Activated CD8-positive, alpha-beta T cell treated with anti-CD3 and anti-CD28 coated beads for 36 hours (primary cell): ENCODE data around the gene SUGCT. TPM values are rescaled to one million over a fixed set of nuclear protein-coding genes. Genes with fewer than 3 reads are reported as not detected.
A peak's percentile ranks its signal among the peaks of the same experiment; 100 is the strongest.

Source experiments
- ATAC-seq: fragments of 200-7000 bp; cut with Tn5 transposase; one replicate; pipeline ENCODE4 v1.10.0; 2021; ENCODE audit warnings: mild to moderate bottlenecking, moderate library complexity
- CTCF ChIA-PET: fragments of 350-600 bp; sonication (Branson Sonifier 250); formaldehyde crosslinking; loops from one replicate; lab custom pipeline; 2021; ENCODE audit warnings: antibody characterized with exemption; lab: Charles Lee
- POLR2A ChIA-PET: fragments of 350-600 bp; sonication (Branson Sonifier 250); formaldehyde crosslinking; loops from one replicate; lab custom pipeline; 2021; ENCODE audit warnings: antibody characterized with exemption; lab: Charles Lee
- DNase-seq: peaks from one replicate; pipeline ENCODE4 v3.0.0-alpha.2; 2020
- H3K27ac Mint-ChIP-seq: one replicate; pipeline ENCODE4 v1.8.0; 2021; ENCODE audit warnings: mild to moderate bottlenecking, mixed read lengths
- H3K27me3 Mint-ChIP-seq: one replicate; pipeline ENCODE4 v1.8.0; 2021; ENCODE audit warnings: mixed read lengths
- H3K36me3 Mint-ChIP-seq: one replicate; pipeline ENCODE4 v1.8.0; 2021; ENCODE audit warnings: low read depth, mixed read lengths
- H3K4me1 Mint-ChIP-seq: one replicate; pipeline ENCODE4 v1.8.0; 2021; ENCODE audit warnings: low read depth, mixed read lengths
- H3K4me3 Mint-ChIP-seq: one replicate; pipeline ENCODE4 v1.8.0; 2021; ENCODE audit warnings: mild to moderate bottlenecking, moderate library complexity, mixed read lengths
- H3K9me3 Mint-ChIP-seq: one replicate; pipeline ENCODE4 v1.8.0; 2021; ENCODE audit warnings: mixed read lengths
- intact Hi-C: fragments of 100-400 bp; cut with micrococcal nuclease; formaldehyde crosslinking; loops from one replicate; pipeline ENCODE4 v1.10.0; 2022
- total RNA-seq, 2 experiments: library from RNA; stranded (reverse); gene quantifications; one replicate each; pipeline ENCODE4 v1.2.3, GENCODE V29; 2021
- TF ChIP-seq, protein P1 (sequence below): fragments of 200-600 bp; IDR thresholded peaks from one replicate; pipeline ENCODE4 v1.8.0; 2022; ENCODE audit warnings: antibody characterized with exemption, mild to moderate bottlenecking

SUGCT gene
- total RNA-seq, 2 experiments from 2014 or later, result 1.6 to 2.0 TPM

DNA sequence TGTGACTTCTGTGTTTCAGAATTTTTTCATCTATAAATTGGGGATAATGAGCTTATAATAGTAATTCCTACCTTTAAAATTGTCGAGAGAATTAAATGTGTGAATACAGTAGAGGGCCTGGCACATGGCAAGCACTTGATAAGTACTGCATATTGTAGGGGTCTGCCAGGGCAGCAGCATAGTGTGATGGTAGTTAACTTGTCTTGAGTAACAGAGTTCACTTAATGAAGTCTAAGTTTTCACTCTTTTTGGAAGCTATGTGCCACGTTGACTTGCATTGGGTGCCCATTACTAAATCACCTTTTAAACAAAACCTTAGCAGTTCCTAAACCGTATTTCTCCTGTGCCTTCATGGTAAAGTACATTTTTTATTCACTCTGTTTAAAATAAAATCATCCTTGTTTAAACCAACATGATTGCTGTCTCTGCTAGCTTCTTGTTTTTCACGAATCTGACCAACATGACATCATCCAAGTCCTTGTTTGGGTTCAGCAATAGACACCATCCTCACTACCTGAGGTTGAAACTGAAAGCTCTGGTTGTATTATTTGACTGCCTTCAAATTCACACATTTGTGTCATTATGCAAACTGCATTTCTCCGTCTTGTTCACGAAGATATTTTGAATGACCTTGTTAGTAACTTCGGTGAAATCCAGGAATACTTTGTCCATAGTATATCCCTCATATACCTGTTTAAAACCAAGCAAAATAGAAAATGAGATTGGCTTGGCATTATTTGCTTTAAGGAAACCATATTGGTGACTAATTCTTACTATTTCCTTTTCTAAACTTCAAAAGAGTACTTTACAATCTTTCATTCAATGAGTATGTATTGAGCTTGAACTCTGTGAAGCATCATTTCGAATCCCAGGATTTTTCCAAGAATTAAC is 340.2 kb downstream of the SUGCT start:
- Mint-ChIP-seq H3K9me3 (no peaks in the 10 kb centered on the region), H3K27ac (no peak overlapping the region), H3K4me1 (peaks cover 12% of the 10 kb centered on the region), H3K36me3 (no peaks in the 10 kb centered on the region), H3K4me3 (no peak overlapping the region), H3K27me3 (no peaks in the 10 kb centered on the region)
- peak; percentile 89 for ATAC-seq
- DNase-seq, result no peak
- CTCF ChIA-PET, result interaction anchor here (0.9 to 1.1 kb wide), 2 partner anchors 21 to 242 kb away, joined by 3 to 4 read pairs; no protein-coding TSS in a partner anchor
- intact Hi-C loops, result no loop called here
- POLR2A ChIA-PET, result no interaction called here
- TF ChIP-seq, protein P1, sequence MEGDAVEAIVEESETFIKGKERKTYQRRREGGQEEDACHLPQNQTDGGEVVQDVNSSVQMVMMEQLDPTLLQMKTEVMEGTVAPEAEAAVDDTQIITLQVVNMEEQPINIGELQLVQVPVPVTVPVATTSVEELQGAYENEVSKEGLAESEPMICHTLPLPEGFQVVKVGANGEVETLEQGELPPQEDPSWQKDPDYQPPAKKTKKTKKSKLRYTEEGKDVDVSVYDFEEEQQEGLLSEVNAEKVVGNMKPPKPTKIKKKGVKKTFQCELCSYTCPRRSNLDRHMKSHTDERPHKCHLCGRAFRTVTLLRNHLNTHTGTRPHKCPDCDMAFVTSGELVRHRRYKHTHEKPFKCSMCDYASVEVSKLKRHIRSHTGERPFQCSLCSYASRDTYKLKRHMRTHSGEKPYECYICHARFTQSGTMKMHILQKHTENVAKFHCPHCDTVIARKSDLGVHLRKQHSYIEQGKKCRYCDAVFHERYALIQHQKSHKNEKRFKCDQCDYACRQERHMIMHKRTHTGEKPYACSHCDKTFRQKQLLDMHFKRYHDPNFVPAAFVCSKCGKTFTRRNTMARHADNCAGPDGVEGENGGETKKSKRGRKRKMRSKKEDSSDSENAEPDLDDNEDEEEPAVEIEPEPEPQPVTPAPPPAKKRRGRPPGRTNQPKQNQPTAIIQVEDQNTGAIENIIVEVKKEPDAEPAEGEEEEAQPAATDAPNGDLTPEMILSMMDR, result no peak

DNA sequence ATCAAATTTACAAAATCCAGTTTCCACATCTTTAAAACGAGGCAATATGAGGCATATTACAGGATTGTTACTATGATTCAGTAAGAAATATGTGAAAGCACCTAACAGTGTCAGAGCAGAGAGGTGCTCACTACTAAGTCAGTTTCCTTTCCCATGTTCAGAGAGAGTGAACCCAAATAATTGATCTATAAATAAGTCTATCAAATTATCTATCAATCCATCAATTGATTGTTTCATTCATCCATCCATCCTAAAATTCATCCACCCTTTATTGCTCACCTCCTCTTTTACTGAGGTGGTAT is 340.8 kb downstream of the SUGCT start:
- peaks cover 12% of the 10 kb centered on the region for H3K4me1 Mint-ChIP-seq
- H3K9me3 Mint-ChIP-seq, result no peaks in the 10 kb centered on the region
- ChIA-PET CTCF (interaction anchor here (1.1 kb wide), 1 partner anchor 22 kb away, joined by 3 read pairs; no protein-coding TSS in a partner anchor), POLR2A (no interaction called here)
- H3K36me3 Mint-ChIP-seq, result no peaks in the 10 kb centered on the region
- TF ChIP-seq, protein P1, result no peak
- H3K27ac Mint-ChIP-seq, result no peak overlapping the region
- DNase-seq, result no peak
- no peak overlapping the region for H3K4me3 Mint-ChIP-seq
- H3K27me3 Mint-ChIP-seq, result no peaks in the 10 kb centered on the region
- intact Hi-C loops, result no loop called here
- ATAC-seq, result peak; percentile 34

- intact Hi-C loops, result no loop called here
- TF ChIP-seq, protein P1, result no peak
- Mint-ChIP-seq H3K27ac (no peak overlapping the region), H3K36me3 (no peaks in the 10 kb centered on the region), H3K4me1 (peaks cover 12% of the 10 kb centered on the region), H3K27me3 (no peaks in the 10 kb centered on the region), H3K9me3 (no peaks in the 10 kb centered on the region), H3K4me3 (no peak overlapping the region)
- CTCF ChIA-PET, result no interaction called here
- POLR2A ChIA-PET, result no interaction called here
- ATAC-seq, result no peak
- no peak for DNase-seq
Observed at GRCh38 chr7:40477094-40477493, 342.3 kb downstream of the SUGCT start.

DNA sequence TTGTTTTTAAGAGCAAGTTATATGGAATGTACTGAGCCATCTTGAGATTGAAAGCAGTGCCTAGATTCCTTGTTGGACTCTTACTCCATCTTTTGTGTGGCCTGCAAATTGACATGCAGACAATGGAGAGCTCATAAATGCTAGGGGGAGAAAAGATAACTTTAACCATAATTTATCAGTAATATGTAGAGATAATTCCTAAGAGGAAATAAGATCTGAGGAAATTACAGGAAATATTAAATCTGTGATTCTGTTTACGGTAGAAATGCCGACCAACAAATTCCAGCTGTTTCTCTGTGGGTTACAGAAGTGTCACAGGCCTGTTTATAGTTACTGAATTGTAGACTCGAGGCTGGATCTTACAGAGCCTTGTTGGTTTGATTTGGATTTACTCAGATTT is 348.0 kb downstream of the SUGCT start:
- Mint-ChIP-seq H3K9me3 (no peaks in the 10 kb centered on the region), H3K4me1 (no peaks in the 10 kb centered on the region), H3K27me3 (no peaks in the 10 kb centered on the region), H3K36me3 (no peaks in the 10 kb centered on the region), H3K4me3 (no peak overlapping the region), H3K27ac (no peak overlapping the region)
- TF ChIP-seq, protein P1, result no peak
- POLR2A ChIA-PET, result no interaction called here
- DNase-seq, result no peak
- intact Hi-C loops, result no loop called here
- CTCF ChIA-PET, result no interaction called here
- no peak for ATAC-seq

DNA sequence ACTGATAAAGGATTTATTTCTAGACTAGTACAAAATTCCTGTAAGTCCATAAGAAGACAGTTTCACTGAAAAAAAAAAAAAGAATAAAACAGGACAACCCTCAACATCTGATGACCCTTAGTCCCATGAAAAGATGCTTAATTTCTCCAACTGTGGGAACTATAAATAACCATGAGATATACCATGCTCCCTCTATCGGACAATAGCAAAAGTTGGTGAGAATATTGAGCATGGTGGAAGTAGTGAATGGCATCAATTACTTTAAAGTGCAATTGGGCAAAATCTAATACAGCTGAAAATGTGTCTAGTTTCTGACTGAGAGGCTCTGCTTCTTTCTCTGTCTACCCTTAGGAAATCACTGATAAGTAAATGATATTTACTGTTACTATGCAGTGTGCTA is 348.8 kb downstream of the SUGCT start:
- Mint-ChIP-seq H3K27me3 (no peaks in the 10 kb centered on the region), H3K36me3 (no peaks in the 10 kb centered on the region), H3K9me3 (no peaks in the 10 kb centered on the region), H3K4me3 (no peak overlapping the region), H3K27ac (no peak overlapping the region), H3K4me1 (no peaks in the 10 kb centered on the region)
- intact Hi-C loops, result no loop called here
- ChIA-PET POLR2A (no interaction called here), CTCF (no interaction called here)
- no peak for ATAC-seq
- no peak for DNase-seq
- TF ChIP-seq, protein P1, result no peak
